ENCODE measurements around the gene OR4F15.

Gene OR4F15

GRCh38 chr15:101820781-101821180, 8.8 kb downstream of the OR4F15 start:
- TF ChIP-seq CTCF (IDR thresholded peaks at IDR 0.05; ENCODE audit: borderline replicate concordance, extremely low read depth, low read length, poor library complexity, severe bottlenecking) (no peak), EZH2 (IDR thresholded peaks at IDR 0.05; ENCODE audit: borderline replicate concordance, low read depth, low read length, severe bottlenecking) (no peak)
- no peak overlapping the region for H2AFZ ChIP-seq (ENCODE audit: low read depth, low read length)
- H3K4me2 ChIP-seq (ENCODE audit: insufficient read depth, low read length): no peak overlapping the region
- H3K27me3 ChIP-seq (ENCODE audit: insufficient read depth, low read length, poor library complexity): peaks cover 2% of the 10 kb centered on the region
- no peaks in the 10 kb centered on the region for H3K79me2 ChIP-seq (ENCODE audit: insufficient read depth, low read length)
- ATAC-seq (ENCODE audit: insufficient read depth, low read depth): no peak
- no peak overlapping the region for H3K4me3 ChIP-seq (ENCODE audit: low read depth in 1 of 2, low read length in 2 of 2)
- no peak overlapping the region for H3K27ac ChIP-seq (ENCODE audit: low read length)
- no peaks in the 10 kb centered on the region for H3K36me3 ChIP-seq (ENCODE audit: insufficient read depth, low read length)
- H3K9me3 ChIP-seq (ENCODE audit: insufficient read depth, low read length, severe bottlenecking): no peaks in the 10 kb centered on the region
- DNase-seq: no peak
- H3K4me1 ChIP-seq (ENCODE audit: insufficient read depth, low read length): no peaks in the 10 kb centered on the region
- no peak overlapping the region for H3K9ac ChIP-seq (ENCODE audit: low read depth, low read length)
- no peaks in the 10 kb centered on the region for H4K20me1 ChIP-seq (ENCODE audit: insufficient read depth, low read length)

- Histone ChIP-seq H3K4me1 (ENCODE audit: insufficient read depth, low read length) (no peaks in the 10 kb centered on the region), H4K20me1 (ENCODE audit: insufficient read depth, low read length) (no peaks in the 10 kb centered on the region), H3K27ac (ENCODE audit: low read length) (no peak overlapping the region), H2AFZ (ENCODE audit: low read depth, low read length) (no peak overlapping the region), H3K4me3 (ENCODE audit: low read depth in 1 of 2, low read length in 2 of 2) (no peak overlapping the region), H3K4me2 (ENCODE audit: insufficient read depth, low read length) (no peak overlapping the region), H3K9ac (ENCODE audit: low read depth, low read length) (no peak overlapping the region), H3K27me3 (ENCODE audit: insufficient read depth, low read length, poor library complexity) (no peaks in the 10 kb centered on the region), H3K36me3 (ENCODE audit: insufficient read depth, low read length) (no peaks in the 10 kb centered on the region), H3K79me2 (ENCODE audit: insufficient read depth, low read length) (no peaks in the 10 kb centered on the region), H3K9me3 (ENCODE audit: insufficient read depth, low read length, severe bottlenecking) (no peaks in the 10 kb centered on the region)
- TF ChIP-seq EZH2 (IDR thresholded peaks at IDR 0.05; ENCODE audit: borderline replicate concordance, low read depth, low read length, severe bottlenecking) (no peak), CTCF (IDR thresholded peaks at IDR 0.05; ENCODE audit: borderline replicate concordance, extremely low read depth, low read length, poor library complexity, severe bottlenecking) (no peak)
- ATAC-seq (ENCODE audit: insufficient read depth, low read depth) (no peak), DNase-seq (no peak)
Observed at GRCh38 chr15:101827257-101827656, 15.3 kb downstream of the OR4F15 start.

GRCh38 chr15:101828774-101829173, 16.8 kb downstream of the OR4F15 start:
- no peaks in the 10 kb centered on the region for H3K27me3 ChIP-seq (ENCODE audit: insufficient read depth, low read length, poor library complexity)
- DNase-seq (no peak), ATAC-seq (ENCODE audit: insufficient read depth, low read depth) (no peak)
- TF ChIP-seq EZH2 (IDR thresholded peaks at IDR 0.05; ENCODE audit: borderline replicate concordance, low read depth, low read length, severe bottlenecking) (no peak), CTCF (IDR thresholded peaks at IDR 0.05; ENCODE audit: borderline replicate concordance, extremely low read depth, low read length, poor library complexity, severe bottlenecking) (no peak)
- no peak overlapping the region for H3K9ac ChIP-seq (ENCODE audit: low read depth, low read length)
- H3K4me2 ChIP-seq (ENCODE audit: insufficient read depth, low read length): no peak overlapping the region
- H4K20me1 ChIP-seq (ENCODE audit: insufficient read depth, low read length): no peaks in the 10 kb centered on the region
- H3K4me1 ChIP-seq (ENCODE audit: insufficient read depth, low read length): no peaks in the 10 kb centered on the region
- no peaks in the 10 kb centered on the region for H3K36me3 ChIP-seq (ENCODE audit: insufficient read depth, low read length)
- H3K9me3 ChIP-seq (ENCODE audit: insufficient read depth, low read length, severe bottlenecking): no peaks in the 10 kb centered on the region
- no peaks in the 10 kb centered on the region for H3K79me2 ChIP-seq (ENCODE audit: insufficient read depth, low read length)
- no peak overlapping the region for H3K4me3 ChIP-seq (ENCODE audit: low read depth in 1 of 2, low read length in 2 of 2)
- H2AFZ ChIP-seq (ENCODE audit: low read depth, low read length): no peak overlapping the region
- H3K27ac ChIP-seq (ENCODE audit: low read length): no peak overlapping the region

GRCh38 chr15:101841656-101842055, 29.7 kb downstream of the OR4F15 start:
- DNase-seq (no peak), ATAC-seq (ENCODE audit: insufficient read depth, low read depth) (no peak)
- Histone ChIP-seq H3K27ac (ENCODE audit: low read length) (no peak overlapping the region), H3K27me3 (ENCODE audit: insufficient read depth, low read length, poor library complexity) (peaks cover 10% of the 10 kb centered on the region), H3K4me2 (ENCODE audit: insufficient read depth, low read length) (no peak overlapping the region), H3K79me2 (ENCODE audit: insufficient read depth, low read length) (no peaks in the 10 kb centered on the region), H3K9ac (ENCODE audit: low read depth, low read length) (no peak overlapping the region), H2AFZ (ENCODE audit: low read depth, low read length) (no peak overlapping the region), H4K20me1 (ENCODE audit: insufficient read depth, low read length) (no peaks in the 10 kb centered on the region), H3K4me1 (ENCODE audit: insufficient read depth, low read length) (no peaks in the 10 kb centered on the region), H3K4me3 (ENCODE audit: low read depth in 1 of 2, low read length in 2 of 2) (no peak overlapping the region), H3K9me3 (ENCODE audit: insufficient read depth, low read length, severe bottlenecking) (no peaks in the 10 kb centered on the region), H3K36me3 (ENCODE audit: insufficient read depth, low read length) (no peaks in the 10 kb centered on the region)
- TF ChIP-seq CTCF (IDR thresholded peaks at IDR 0.05; ENCODE audit: borderline replicate concordance, extremely low read depth, low read length, poor library complexity, severe bottlenecking) (no peak), EZH2 (IDR thresholded peaks at IDR 0.05; ENCODE audit: borderline replicate concordance, low read depth, low read length, severe bottlenecking) (no peak)
